Left renal pelvis (tissue), 4 donors: ENCODE data around the gene AKAP9. TPM values are rescaled to one million over a fixed set of nuclear protein-coding genes. Genes with fewer than 3 reads are reported as not detected.
"Not testable (repeated sequence)": the region's sequence is repeated elsewhere in the genome, so short reads cannot be mapped to it uniquely, and the experiment has no call there.

Source experiments
- DNase-seq, 4 donors: peaks; one replicate each; pipeline ENCODE4 v3.0.0-alpha.2; 2013; ENCODE audit warnings: low read depth in 4 of 4, low spot score in 3 of 4
- polyA plus RNA-seq, 4 donors: library from polyadenylated mRNA; unstranded; fragments of 120-200 nt; gene quantifications; one replicate each; pipeline ENCODE4 v1.2.1, GENCODE V29; 2013; ENCODE audit not compliant: insufficient read length in 4 of 4

Gene AKAP9
- polyA plus RNA-seq, 4 donors, result 59.4 to 99.1 (median 86.7) TPM

DNA sequence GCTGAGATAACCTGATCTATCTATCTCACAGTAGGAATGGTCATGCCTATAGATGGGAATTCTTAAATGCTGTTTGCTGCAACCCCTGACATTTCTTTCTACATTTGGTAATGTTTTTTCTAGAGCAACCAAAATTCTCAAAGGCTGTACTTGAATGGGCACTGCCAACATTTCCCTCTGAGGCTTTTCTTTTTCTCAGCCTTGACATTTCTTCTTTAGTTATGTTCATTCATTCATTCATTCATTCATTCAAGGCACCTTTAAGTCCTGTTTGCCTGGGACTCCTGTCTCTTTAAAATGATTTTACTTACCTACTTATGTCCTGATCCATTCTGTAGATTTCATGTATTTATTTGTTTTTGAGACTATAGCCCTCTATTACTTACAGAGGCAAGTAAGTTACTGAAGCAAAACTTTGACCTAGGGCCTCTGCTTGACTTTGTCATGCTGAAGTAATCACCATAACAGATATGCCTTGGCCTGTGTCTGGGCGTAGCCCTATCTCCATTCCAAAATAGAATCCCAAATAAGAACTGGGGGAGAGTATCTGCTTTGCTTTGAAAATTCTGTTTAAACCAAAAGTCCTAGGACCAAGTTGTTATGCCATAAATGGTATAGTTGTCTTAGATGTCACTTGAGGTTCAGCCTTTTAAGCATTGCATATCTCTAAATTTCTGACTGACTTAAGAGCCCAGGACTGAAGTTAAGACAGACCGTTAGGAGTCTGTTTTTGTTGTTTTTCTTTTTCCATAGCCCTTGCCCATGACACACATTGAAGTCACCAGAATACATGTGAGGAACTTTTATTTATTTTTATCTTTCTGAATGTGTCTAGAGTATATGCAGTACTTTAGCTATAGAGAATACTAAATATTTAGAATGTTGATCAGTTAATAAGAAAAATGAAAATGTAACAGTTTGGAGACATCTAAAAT lies 59.2 kb downstream of the AKAP9 start:
- no peak for DNase-seq

DNA sequence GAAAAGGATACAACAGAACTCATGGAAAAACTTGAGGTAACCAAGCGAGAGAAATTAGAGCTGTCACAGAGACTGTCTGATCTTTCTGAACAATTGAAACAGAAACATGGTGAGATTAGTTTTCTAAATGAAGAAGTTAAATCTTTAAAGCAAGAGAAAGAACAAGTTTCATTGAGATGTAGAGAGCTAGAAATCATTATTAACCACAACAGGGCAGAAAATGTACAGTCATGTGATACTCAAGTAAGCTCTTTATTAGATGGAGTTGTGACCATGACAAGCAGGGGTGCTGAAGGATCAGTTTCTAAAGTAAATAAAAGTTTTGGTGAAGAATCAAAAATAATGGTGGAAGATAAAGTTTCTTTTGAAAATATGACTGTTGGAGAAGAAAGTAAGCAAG lies 62.1 kb downstream of the AKAP9 start:
- DNase-seq, result no peak

DNA sequence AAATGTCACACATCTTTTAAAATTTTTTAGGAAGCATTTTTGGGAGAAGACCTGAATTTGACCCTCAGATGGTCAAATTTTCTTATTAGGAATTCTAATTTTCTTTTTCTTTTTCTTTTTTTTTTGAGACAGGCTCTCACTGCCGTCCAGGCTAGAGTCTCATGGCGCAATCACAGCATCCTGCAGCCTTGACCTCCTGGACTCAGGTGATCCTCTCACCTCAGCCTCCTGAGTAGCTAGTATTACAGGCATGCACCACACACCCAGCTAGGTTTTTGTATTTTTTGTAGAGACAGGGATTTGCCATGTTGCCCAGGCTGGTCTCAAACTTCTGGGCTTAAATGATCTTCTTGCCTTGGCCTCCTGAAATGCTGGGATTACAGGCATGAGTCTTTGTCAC lies 65.4 kb downstream of the AKAP9 start:
- DNase-seq, result no peak

DNA sequence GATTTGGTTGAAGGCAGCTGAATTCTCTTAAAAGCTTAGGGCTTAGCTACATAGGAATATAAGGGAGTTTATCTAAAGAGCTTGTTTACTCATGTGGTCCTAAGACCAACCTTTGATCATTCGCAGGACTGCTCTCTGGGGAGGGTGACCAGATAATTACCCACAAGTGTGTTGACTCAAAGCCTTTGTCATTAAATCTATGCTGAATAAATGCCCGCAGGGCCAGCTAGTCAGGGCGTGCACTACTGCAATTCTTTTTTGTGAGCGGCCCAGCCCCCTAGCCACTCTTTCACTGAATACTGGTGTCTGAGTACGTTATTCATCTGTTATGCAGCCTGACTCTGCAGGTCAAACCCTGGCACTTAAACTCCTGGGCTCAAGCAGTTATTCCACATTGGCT lies 69.6 kb downstream of the AKAP9 start:
- DNase-seq, result no peak

DNA sequence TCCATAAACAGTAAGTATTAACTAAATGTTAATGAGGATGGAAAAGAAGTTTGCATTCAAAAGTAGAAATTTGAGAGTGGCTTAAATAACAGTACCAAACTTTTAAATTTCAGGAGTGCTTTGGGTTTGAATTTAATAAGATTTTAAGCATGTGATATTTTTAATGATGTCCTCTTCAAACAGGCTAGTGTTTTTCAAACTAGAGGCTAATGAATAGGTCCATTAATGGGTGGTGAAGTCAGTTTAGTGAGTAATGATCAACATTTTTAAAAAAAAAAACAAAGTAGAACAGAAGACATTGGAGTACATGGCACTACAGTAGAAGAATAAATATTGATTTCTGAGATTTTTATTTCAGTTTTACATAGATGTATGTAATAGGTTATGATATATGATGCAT lies 72.9 kb downstream of the AKAP9 start:
- no peak for DNase-seq

DNA sequence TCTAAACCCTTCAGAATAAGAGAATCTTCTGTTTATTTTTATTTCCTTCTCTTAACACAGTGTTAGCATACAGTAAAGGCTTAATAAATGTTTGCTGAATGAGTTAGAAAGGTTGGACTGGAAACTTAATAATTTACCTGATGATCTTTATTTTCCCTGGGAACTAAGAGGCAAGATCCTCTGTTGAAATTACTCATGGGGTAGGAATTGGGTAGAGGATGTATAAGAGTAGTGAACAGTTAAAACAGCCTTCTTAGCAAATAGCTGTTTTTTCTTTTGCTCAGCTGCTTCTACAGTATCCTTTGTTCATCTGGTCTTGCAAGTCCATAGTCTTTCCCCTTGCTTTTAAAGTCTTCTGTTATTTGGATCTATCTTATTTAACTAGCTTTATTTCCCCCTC lies 80.0 kb downstream of the AKAP9 start:
- DNase-seq, result no peak

DNA sequence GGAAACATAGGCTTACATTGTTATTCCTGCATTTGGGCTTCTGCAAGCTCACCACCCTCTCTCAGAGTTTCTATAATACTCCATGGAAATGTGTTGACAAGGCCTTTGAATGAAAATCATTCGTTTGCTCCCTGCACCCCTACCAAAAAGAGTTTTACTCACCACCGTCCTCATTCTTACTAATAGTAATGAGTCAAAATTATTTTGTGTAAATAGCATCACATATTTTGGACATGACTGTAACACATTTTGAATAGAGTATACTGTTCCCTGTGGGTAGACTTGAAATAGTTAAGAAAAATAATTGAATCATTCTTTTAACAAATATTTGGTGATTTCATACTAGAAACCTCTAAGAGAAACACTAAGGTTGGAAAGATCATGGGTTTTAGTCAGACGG lies 84.6 kb downstream of the AKAP9 start:
- no peak for DNase-seq

DNA sequence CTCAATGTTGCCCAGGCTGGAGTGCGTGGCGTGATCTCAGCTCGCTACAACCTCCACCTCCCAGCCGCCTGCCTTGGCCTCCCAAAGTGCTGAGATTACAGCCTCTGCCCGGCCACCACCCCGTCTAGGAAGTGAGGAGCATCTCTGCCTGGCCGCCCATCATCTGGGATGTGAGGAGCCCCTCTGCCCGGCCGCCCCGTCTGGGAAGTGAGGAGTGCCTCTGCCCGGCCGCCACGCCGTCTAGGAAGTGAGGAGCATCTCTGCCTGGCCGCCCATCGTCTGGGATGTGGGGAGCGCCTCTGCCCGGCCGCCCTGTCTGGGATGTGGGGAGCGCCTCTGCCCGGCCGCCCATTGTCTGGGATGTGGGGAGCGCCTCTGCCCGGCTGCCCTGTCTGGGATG lies 86.0 kb downstream of the AKAP9 start:
- DNase-seq, result not testable (repeated sequence)

DNA sequence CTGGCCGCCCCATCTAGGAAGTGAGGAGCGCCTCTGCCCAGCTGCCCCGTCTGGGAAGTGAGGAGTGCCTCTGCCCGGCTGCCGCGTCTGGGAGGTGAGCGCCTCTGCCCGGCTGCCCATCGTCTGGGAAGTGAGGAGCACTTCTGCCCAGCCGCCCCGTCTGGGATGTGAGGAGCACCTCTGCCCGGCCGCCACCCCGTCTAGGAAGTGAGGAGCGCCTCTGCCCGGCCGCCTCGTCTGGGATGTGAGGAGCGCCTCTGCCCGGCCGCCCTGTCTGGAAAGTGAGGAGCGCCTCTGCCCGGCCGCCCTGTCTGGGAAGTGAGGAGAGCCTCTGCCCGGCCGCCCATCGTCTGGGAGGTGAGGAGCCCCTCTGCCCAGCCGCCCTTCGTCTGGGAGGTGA lies 86.5 kb downstream of the AKAP9 start:
- DNase-seq, result not testable (repeated sequence)

DNA sequence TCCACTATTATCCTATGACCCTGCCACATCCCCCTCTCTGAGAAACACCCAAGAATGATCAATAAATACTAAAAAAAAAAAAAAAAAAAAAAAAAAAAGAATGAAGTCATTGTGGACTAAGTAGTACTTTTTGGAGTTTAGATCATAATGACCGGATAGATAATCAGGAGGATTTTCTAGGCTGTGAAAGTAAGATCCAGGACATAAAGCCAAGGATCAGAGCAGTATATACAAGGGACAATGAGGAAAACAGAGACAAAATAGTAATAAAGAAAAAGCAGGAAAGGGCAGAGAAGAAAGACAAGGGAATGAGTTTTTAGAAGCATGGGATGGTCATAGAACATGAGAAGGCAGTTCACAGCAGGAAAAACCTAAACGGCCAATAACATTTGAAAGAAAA lies 87.6 kb downstream of the AKAP9 start:
- DNase-seq, result no peak

DNA sequence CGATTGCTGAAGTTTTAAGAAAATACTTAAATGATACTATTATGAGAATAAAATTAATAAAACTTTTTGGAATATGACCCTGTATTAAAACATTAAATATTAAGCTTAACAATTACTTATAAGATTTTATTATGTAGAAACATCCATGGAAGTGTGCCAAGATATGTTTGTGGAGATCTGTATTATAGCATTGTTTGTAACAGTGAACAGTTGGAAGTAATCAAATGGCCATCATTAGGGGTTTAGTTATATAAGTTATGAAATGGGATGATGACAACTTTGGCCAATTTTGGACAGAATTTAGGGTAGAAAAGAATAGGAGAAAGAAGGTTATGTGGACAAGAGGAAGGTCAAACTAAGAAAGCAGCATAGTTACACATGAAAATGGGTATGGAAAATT lies 88.0 kb downstream of the AKAP9 start:
- DNase-seq, result no peak

DNA sequence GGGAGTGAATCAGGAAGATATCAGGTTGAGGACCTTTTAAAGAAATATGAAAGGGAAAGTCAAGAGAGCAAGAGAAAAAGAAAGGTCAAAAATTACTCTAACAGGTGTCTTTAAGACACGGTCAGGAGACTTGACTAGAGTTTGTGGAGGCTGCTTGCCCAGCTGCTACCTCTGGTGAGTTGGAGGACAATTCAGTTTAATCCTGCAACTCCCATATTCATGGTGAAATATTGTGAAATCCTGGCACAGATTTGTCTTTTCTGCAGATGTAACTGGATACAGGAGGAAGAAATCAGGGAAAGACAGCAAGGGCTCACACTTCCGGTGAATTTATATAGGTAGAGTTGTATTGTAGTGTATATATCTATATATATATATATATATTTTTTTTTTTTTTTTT lies 93.5 kb downstream of the AKAP9 start:
- no peak for DNase-seq

DNA sequence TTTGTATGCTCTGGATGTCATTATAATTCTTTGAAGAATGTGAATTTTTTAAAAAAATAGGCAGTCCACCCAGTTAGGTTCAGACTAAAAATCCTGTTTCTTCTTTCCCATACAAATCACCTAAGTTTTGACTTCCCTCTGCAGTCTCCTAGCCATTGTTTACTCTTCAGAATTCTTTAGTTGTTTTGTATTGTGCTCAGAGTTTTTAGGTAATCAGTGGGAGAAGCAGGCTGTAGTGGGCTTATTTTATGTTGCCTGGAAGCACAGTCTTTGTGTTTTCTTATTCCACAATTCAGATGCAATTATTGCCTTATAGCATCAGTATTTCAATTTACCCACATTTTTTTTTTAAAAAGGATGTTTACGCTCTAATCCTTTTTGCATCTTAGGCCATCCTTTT lies 94.9 kb downstream of the AKAP9 start:
- DNase-seq, result no peak

DNA sequence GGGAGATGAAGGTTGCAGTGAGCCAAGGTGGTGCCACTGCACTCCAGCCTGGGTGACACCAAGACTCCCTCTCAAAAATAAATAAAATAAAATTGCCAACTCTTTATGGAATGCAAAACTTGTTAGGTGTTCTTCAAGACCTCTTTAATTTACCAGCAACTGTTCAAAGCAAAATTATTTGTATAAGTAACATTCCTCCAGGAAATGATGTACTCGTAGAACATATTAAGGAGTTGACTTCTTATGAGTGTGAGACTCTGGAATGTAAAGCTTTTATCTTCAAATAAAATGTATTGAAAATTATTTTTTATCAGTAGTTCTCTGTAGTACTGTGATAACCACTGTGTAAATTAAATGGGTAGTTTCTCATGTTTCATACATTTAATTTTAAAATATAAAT lies 99.2 kb downstream of the AKAP9 start:
- DNase-seq, result no peak

DNA sequence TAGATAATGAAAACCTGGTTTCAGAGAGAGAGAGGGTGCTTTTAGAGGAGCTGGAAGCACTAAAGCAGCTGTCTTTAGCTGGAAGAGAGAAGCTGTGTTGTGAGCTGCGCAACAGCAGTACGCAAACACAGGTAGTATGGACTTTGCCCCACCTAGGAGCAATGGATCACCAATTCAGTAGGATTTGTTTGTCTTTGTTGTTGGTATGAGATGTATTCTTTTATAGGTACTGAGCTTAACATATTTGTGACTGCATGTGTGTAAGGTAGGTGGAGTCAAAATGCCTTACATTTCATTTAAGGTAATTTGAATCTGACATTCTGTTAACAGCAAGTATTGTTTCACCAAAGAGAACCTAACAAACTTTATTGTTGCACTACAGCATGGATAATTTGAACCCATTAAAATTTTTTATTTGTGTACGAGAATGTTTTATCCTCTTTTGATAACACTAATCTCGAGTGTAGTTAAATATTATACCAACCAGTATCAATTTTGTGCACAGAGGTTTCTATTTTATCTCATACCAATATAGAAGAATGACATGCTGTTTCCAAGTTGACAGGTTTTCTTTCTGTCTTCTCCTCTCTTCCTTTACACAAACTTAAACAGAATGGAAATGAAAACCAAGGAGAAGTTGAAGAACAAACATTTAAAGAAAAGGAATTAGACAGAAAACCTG lies 101.5 kb downstream of the AKAP9 start:
- no peak for DNase-seq

DNA sequence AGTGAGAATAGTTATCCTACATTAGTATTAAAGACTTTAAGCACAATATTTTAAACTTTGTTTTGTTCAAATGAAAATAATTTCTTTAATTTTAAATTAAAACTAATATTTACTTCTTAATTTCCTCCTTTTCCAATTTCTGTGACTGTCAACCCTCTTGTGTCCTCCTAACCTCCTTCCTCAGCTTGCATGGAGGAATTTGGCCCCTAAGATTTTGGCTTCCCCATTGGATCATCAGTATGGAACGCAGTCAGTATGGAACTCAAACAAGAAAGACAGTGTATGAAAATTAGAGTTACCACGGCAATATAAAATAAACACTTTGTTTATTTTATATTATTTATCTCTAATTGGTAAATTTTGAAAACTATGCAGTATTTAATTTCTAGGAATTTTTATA lies 102.4 kb downstream of the AKAP9 start:
- no peak for DNase-seq

DNA sequence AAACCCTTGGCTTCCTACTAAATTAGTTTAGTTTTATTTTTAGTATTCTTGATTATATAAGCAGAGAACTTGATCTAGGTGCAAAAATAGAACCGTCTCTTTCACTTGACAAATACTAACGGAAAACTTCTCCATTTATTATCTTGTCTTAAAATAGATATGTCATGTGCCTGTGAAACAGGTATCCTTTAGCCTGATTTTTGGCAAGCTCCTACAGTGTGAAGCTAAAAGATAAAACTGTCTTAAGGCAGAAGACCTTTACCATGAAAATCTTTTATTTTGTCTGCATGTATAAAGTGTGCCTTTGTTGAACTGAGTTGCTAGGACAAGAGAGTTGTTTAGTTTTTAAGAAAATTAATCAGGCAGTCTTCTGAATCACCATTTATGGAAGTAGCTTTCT lies 103.0 kb downstream of the AKAP9 start:
- DNase-seq, result no peak

DNA sequence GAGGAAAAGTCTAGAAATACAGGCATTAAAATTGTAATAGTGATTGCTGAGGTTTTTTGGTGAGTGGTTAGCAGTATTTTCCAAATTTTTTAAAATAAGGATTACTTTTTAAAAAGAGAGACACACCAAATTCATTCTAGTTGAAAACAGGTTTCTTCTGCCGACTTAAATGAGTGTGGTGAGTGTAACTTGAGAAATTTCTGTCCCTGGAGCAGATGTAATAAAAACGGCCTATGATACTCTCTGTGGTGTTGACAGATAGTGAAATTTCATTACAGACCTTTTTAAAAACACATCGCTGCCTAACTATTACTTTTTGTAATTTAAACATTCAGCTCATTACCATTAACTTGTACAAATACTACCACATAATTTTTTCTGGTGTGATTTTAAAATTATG lies 103.5 kb downstream of the AKAP9 start:
- DNase-seq, result no peak

DNA sequence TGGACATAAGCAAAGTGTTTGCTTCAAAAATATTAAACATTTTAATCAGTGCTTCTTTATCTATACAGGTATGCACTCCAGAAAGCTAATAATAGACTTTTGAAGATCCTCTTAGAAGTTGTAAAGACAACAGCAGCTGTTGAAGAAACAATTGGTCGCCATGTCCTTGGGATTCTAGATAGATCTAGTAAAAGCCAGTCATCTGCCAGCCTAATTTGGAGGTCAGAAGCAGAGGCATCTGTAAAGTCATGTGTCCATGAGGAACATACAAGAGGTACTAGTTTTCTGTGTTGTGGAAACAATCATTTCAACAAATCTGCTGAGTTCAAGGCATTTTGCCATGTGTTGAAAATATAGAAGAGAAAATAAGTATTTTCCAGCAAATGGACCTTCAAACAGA lies 104.3 kb downstream of the AKAP9 start:
- DNase-seq, result no peak

DNA sequence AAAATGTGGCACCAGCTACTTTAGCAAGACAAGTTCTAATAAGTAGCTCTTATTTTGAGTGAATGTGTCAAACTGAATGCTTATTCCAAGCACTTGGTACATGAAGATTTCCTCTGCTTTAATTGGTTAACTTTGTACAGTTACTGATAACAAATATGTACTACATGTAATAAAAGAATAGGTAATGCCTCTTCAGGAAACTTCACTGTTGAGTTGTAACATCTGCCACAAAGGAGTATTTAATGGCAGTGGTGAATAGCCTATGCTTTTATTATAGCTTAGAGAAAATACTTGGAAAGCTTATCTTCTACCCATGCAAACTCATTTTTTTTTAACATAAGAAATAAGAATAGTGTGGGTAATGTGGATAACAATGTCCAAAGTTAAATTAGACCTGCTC lies 111.0 kb downstream of the AKAP9 start:
- no peak for DNase-seq

DNA sequence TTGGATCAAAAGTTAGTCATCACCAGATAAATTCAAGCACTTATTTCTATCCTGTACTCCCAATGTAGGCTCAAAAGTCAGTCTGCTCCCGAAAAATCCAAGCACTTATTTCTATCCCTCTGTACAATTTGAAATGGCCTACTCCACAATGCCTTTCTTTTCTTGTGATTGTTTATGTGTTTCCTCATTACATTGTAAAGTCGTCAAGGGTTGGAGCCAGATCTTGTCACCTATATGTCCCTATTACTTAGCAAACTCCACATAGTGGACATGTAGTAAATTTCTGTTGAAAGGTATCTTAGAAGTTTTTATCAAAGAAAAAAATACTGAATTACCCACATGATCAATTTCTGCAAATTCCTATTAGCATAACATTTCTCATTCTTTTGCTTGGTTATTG lies 111.5 kb downstream of the AKAP9 start:
- no peak for DNase-seq

DNA sequence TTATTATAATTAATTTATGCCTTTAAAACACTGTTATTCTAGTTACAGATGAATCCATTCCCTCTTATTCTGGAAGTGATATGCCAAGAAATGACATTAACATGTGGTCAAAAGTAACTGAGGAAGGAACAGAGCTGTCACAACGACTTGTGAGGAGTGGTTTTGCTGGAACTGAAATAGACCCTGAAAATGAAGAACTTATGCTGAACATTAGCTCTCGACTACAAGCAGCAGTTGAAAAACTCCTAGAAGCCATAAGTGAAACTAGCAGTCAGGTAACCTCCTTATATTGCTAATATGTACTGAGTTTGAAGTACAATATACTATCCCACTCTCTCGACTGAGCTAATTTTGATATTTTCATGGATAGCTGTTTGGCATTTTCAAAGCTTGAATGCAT lies 112.0 kb downstream of the AKAP9 start:
- DNase-seq, result no peak
